B cell (primary cell): ENCODE measurements around the gene SHANK2. TPM values are rescaled to one million over a fixed set of nuclear protein-coding genes. Genes with fewer than 3 reads are reported as not detected.

Experiments used
- ATAC-seq: fragments of 200-7000 bp; cut with Tn5 transposase; one replicate; pipeline ENCODE4 v1.10.0; 2021; ENCODE audit warnings: low read depth, mild to moderate bottlenecking, moderate number of reproducible peaks, moderate library complexity
- CTCF ChIA-PET: fragments of 350-600 bp; sonication (Branson Sonifier 250); formaldehyde crosslinking; loops from one replicate; lab custom pipeline; 2021; ENCODE audit warnings: antibody characterized with exemption, inconsistent platforms; lab: Charles Lee
- POLR2A ChIA-PET: fragments of 350-600 bp; sonication (Branson Sonifier 250); formaldehyde crosslinking; loops from one replicate; lab custom pipeline; 2021; ENCODE audit warnings: antibody characterized with exemption; lab: Charles Lee
- DNase-seq: peaks from one replicate; pipeline ENCODE4 v3.0.0; 2013
- H2AFZ ChIP-seq: 2 replicates; pipeline ENCODE4 v1.6.1; 2012; ENCODE audit warnings: mild to moderate bottlenecking, low read depth, low read length; ENCODE audit not compliant: insufficient read depth, poor library complexity, severe bottlenecking
- H3K27ac ChIP-seq, 2 donors: 1 replicate in 1 of 2; 2 replicates in 1 of 2; pipeline ENCODE4 v1.5.1; 2012 to 2013; ENCODE audit warnings: low read length in 2 of 2, mild to moderate bottlenecking in 2 of 2, moderate library complexity in 1 of 2
- H3K27me3 ChIP-seq, 4 experiments: fragments of 200-600 bp in 1 of 4; sonication (generic) in 1 of 4; replicated peaks in 1 of 4; 1 replicate in 2 of 4; 2 replicates in 2 of 4; pipeline versions ENCODE4 v1.6.1 to v1.7.0; 2013 to 2016; ENCODE audit warnings: low read length in 3 of 4, mild to moderate bottlenecking in 2 of 4, mixed read lengths in 1 of 4, moderate library complexity in 1 of 4; ENCODE audit not compliant: insufficient read depth in 4 of 4, control insufficient read depth in 3 of 4; ENCODE audit errors: control extremely low read depth in 1 of 4
- H3K36me3 ChIP-seq, 2 experiments: replicated peaks in 1 of 2; 1 replicate in 1 of 2; 2 replicates in 1 of 2; pipeline versions ENCODE4 v1.6.1 to v1.7.1; 2013; ENCODE audit warnings: low read length in 1 of 2; ENCODE audit not compliant: insufficient read depth in 2 of 2, control insufficient read depth in 1 of 2; ENCODE audit errors: control extremely low read depth in 1 of 2, extremely low read depth in 1 of 2
- H3K4me1 ChIP-seq, 2 donors: fragments of 200-600 bp in 1 of 2; sonication (generic) in 1 of 2; 1 replicate in 1 of 2; 2 replicates in 1 of 2; pipeline versions ENCODE4 v1.5.1 to v1.6.1; 2013 to 2017; ENCODE audit warnings: low read length in 2 of 2; ENCODE audit not compliant: control insufficient read depth in 2 of 2, insufficient read depth in 2 of 2
- H3K4me2 ChIP-seq: replicated peaks from 2 replicates; pipeline ENCODE3; 2012; ENCODE audit warnings: mild to moderate bottlenecking, low read depth, low read length; ENCODE audit not compliant: poor library complexity, severe bottlenecking
- H3K4me3 ChIP-seq, 5 experiments: fragments of 200-600 bp in 1 of 5; sonication (generic) in 1 of 5; 1 replicate in 3 of 5; 2 replicates in 2 of 5; pipeline versions ENCODE4 v1.5.1 to v1.7.0; 2011 to 2016; ENCODE audit warnings: low read length in 4 of 5, mild to moderate bottlenecking in 4 of 5, low read depth in 2 of 5, control low read depth in 1 of 5, moderate library complexity in 1 of 5; ENCODE audit not compliant: insufficient read depth in 1 of 5; ENCODE audit errors: control extremely low read depth in 1 of 5, extremely low read depth in 1 of 5
- H3K79me2 ChIP-seq: fragments of 200-600 bp; sonication (generic); one replicate; pipeline ENCODE4 v1.6.0; 2016; ENCODE audit warnings: low read length; ENCODE audit not compliant: control insufficient read depth, insufficient read depth
- H3K9ac ChIP-seq: fragments of 200-600 bp; sonication (generic); 2 replicates; pipeline ENCODE4 v1.6.1; 2017; ENCODE audit warnings: mild to moderate bottlenecking, low read length, moderate library complexity
- H3K9me3 ChIP-seq, 3 donors: one replicate each; pipeline versions ENCODE4 v1.6.1 to v1.7.1; 2013; ENCODE audit warnings: low read length in 2 of 3; ENCODE audit not compliant: control insufficient read depth in 2 of 3, insufficient read depth in 1 of 3; ENCODE audit errors: control extremely low read depth in 1 of 3
- H4K20me1 ChIP-seq: 2 replicates; pipeline ENCODE4 v1.6.0; 2012; ENCODE audit warnings: mild to moderate bottlenecking, low read length; ENCODE audit not compliant: insufficient read depth, control insufficient read depth, poor library complexity, severe bottlenecking
- H3K27ac Mint-ChIP-seq: one replicate; pipeline ENCODE4 v1.8.0; 2021; ENCODE audit warnings: mixed read lengths
- H3K27me3 Mint-ChIP-seq: one replicate; pipeline ENCODE4 v1.8.0; 2021; ENCODE audit warnings: mixed read lengths
- H3K4me1 Mint-ChIP-seq: one replicate; pipeline ENCODE4 v1.8.0; 2021; ENCODE audit warnings: mixed read lengths
- H3K4me3 Mint-ChIP-seq: one replicate; pipeline ENCODE4 v1.8.0; 2021; ENCODE audit warnings: mixed read lengths
- H3K9me3 Mint-ChIP-seq: one replicate; pipeline ENCODE4 v1.8.0; 2022; ENCODE audit warnings: mixed read lengths; ENCODE audit not compliant: insufficient read depth
- CTCF ChIP-seq: fragments of 200-600 bp; IDR thresholded peaks from one replicate; pipeline ENCODE4 v1.8.0; 2022; ENCODE audit warnings: antibody characterized with exemption, mild to moderate bottlenecking
- EZH2 ChIP-seq: IDR thresholded peaks from 2 replicates; pipeline ENCODE4 v1.6.1; 2012; ENCODE audit warnings: borderline replicate concordance, low read depth, mild to moderate bottlenecking, moderate library complexity, low read length; ENCODE audit not compliant: insufficient read depth, poor library complexity, severe bottlenecking
- WGBS: methylation state at CpG from one replicate; pipeline ENCODE4 v1.1.5; 2013; ENCODE audit warnings: missing lambda C conversion rate; ENCODE audit not compliant: insufficient coverage; 5-methylcytosine and 5-hydroxymethylcytosine counted together
- intact Hi-C: fragments of 100-400 bp; cut with micrococcal nuclease; formaldehyde crosslinking; loops from one replicate; pipeline ENCODE4 v1.10.0; 2022
- polyA plus RNA-seq: library from polyadenylated mRNA; depleted of rRNA; stranded (reverse); fragments of >200 nt; gene quantifications from 2 replicates; pipeline ENCODE4 v1.2.3, GENCODE V29; 2012
- total RNA-seq, 2 donors: library from RNA; stranded (reverse); fragments of 120-200 nt in 1 of 2; gene quantifications; 1 replicate in 1 of 2; 2 replicates in 1 of 2; pipeline versions ENCODE4 v1.2.3 to v1.2.4, GENCODE V29; 2013 to 2022

Gene SHANK2
- total and polyA plus RNA-seq, 2 donors (not counting 1 experiment from before 2014, with no cell fraction given) = 0.07 to 0.28 TPM

- Histone ChIP-seq H3K36me3 (no peaks in the 10 kb centered on the region), H3K4me3 (no peak overlapping the region), H3K4me2 (no peak overlapping the region), H2AFZ (no peak overlapping the region), H3K9ac (no peak overlapping the region), H3K27me3 (peaks cover 0 to 4% (median 1%) of the 10 kb centered on the region in 4 experiments), H4K20me1 (no peaks in the 10 kb centered on the region), H3K27ac (no peak overlapping the region), H3K9me3 (peaks cover 2 to 26% (median 8%) of the 10 kb centered on the region in 3 donors), H3K79me2 (no peaks in the 10 kb centered on the region), H3K4me1 (no peaks in the 10 kb centered on the region)
- ChIA-PET POLR2A (no interaction called here), CTCF (no interaction called here)
- Mint-ChIP-seq H3K27ac (no peak overlapping the region), H3K4me3 (no peak overlapping the region), H3K4me1 (no peaks in the 10 kb centered on the region), H3K27me3 (peaks cover 15% of the 10 kb centered on the region), H3K9me3 (peaks cover 15% of the 10 kb centered on the region)
- WGBS = no CpG with 5 or more reads among the region's 1 CpG
- TF ChIP-seq EZH2 (no peak), CTCF (no peak)
- intact Hi-C loops = no loop called here
- DNase-seq (no peak), ATAC-seq (no peak)
Observed at GRCh38 chr11:71228961-71229360, 23.4 kb downstream of the SHANK2 start.

- no peak overlapping the region for H3K27ac ChIP-seq
- peaks cover 15% of the 10 kb centered on the region for H3K9me3 Mint-ChIP-seq
- ChIA-PET CTCF (no interaction called here), POLR2A (no interaction called here)
- H3K27me3 Mint-ChIP-seq = peaks cover 13% of the 10 kb centered on the region
- intact Hi-C loops = no loop called here
- H3K9me3 ChIP-seq = peaks cover 2 to 33% (median 8%) of the 10 kb centered on the region in 3 donors
- H3K27me3 ChIP-seq = peaks cover 0 to 4% (median 1%) of the 10 kb centered on the region in 4 experiments
- H2AFZ ChIP-seq = no peak overlapping the region
- no peak for DNase-seq
- H3K9ac ChIP-seq = no peak overlapping the region
- H3K79me2 ChIP-seq = no peaks in the 10 kb centered on the region
- H3K4me2 ChIP-seq = no peak overlapping the region
- ATAC-seq = no peak
- H3K4me3 Mint-ChIP-seq = no peak overlapping the region
- no peak overlapping the region for H3K27ac Mint-ChIP-seq
- no peaks in the 10 kb centered on the region for H3K4me1 Mint-ChIP-seq
- H4K20me1 ChIP-seq = no peaks in the 10 kb centered on the region
- no peak for TF ChIP-seq EZH2
- TF ChIP-seq CTCF = no peak
- H3K4me3 ChIP-seq = no peak overlapping the region
- H3K4me1 ChIP-seq = no peaks in the 10 kb centered on the region
- H3K36me3 ChIP-seq = no peaks in the 10 kb centered on the region
- WGBS = no CpG with 5 or more reads among the region's 1 CpG
Observed at GRCh38 chr11:71227058-71227659, 25.2 kb downstream of the SHANK2 start.
